HL-60 (cell line): ENCODE measurements around the gene MYCBP2.

Experiments used
- POLR2AphosphoS5 ChIP-seq: IDR thresholded peaks from 2 replicates; pipeline ENCODE4 v1.6.1; 2012; ENCODE audit warnings: low read depth
- TF ChIP-seq, protein P1 (sequence below): IDR thresholded peaks from one replicate; pipeline ENCODE4 v1.5.1; 2011; ENCODE audit warnings: low read length, control low read depth, inconsistent platforms; ENCODE audit not compliant: insufficient read depth

DNA sequence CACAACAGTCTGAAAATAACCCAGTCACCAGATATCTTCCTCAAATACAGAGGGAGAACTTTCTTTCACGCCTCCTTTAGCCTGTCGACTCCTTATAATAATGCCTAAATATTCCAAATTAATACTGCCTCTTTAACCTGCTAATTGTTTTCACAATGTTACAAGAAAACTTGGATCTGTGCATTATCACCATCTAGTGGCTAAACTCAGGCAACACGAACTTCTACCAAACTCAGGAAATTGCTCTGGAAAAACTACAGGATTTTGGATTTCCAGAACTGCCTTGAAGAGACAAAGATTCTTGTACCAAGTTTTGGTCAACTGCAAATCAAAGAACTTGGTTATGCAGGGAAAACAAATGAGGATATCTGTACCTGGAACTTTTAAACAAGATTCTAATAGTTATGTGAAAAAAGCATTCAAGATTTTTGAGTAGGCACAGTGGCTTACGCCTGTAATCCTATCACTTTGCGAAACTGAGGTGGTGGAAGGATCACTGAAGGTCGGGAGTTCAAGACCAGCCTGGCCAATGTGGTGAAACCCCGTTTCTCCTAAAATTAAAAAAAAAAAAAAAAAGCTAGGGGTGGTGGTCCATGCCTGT, 324.2 kb downstream of the MYCBP2 start:
- no peak for TF ChIP-seq POLR2AphosphoS5
- TF ChIP-seq, protein P1, sequence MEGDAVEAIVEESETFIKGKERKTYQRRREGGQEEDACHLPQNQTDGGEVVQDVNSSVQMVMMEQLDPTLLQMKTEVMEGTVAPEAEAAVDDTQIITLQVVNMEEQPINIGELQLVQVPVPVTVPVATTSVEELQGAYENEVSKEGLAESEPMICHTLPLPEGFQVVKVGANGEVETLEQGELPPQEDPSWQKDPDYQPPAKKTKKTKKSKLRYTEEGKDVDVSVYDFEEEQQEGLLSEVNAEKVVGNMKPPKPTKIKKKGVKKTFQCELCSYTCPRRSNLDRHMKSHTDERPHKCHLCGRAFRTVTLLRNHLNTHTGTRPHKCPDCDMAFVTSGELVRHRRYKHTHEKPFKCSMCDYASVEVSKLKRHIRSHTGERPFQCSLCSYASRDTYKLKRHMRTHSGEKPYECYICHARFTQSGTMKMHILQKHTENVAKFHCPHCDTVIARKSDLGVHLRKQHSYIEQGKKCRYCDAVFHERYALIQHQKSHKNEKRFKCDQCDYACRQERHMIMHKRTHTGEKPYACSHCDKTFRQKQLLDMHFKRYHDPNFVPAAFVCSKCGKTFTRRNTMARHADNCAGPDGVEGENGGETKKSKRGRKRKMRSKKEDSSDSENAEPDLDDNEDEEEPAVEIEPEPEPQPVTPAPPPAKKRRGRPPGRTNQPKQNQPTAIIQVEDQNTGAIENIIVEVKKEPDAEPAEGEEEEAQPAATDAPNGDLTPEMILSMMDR, result no peak
